B cell (primary cell): Measurements from ENCODE around the gene PEDS1.

Experiments used
- CTCF ChIP-seq: fragments of 200-600 bp; IDR thresholded peaks from one replicate; pipeline ENCODE4 v1.8.0; 2022; ENCODE audit warnings: antibody characterized with exemption, mild to moderate bottlenecking
- EZH2 ChIP-seq: IDR thresholded peaks from 2 replicates; pipeline ENCODE4 v1.6.1; 2012; ENCODE audit warnings: borderline replicate concordance, low read depth, mild to moderate bottlenecking, moderate library complexity, low read length; ENCODE audit not compliant: insufficient read depth, poor library complexity, severe bottlenecking

- TF ChIP-seq CTCF (no peak), EZH2 (no peak)
These were observed 10.7 kb downstream of the PEDS1 start for GRCh38 chr20:50142812-50143211.
